ENCODE data around the gene SLC39A3. TPM values are rescaled to one million over a fixed set of nuclear protein-coding genes. Genes with fewer than 3 reads are reported as not detected.

Gene SLC39A3
- total and polyA plus RNA-seq, 2 of the 8 experiments (the other 6 are each of a cell fraction or from before 2014, with no cell fraction given): 33.0 to 52.9 TPM

DNA sequence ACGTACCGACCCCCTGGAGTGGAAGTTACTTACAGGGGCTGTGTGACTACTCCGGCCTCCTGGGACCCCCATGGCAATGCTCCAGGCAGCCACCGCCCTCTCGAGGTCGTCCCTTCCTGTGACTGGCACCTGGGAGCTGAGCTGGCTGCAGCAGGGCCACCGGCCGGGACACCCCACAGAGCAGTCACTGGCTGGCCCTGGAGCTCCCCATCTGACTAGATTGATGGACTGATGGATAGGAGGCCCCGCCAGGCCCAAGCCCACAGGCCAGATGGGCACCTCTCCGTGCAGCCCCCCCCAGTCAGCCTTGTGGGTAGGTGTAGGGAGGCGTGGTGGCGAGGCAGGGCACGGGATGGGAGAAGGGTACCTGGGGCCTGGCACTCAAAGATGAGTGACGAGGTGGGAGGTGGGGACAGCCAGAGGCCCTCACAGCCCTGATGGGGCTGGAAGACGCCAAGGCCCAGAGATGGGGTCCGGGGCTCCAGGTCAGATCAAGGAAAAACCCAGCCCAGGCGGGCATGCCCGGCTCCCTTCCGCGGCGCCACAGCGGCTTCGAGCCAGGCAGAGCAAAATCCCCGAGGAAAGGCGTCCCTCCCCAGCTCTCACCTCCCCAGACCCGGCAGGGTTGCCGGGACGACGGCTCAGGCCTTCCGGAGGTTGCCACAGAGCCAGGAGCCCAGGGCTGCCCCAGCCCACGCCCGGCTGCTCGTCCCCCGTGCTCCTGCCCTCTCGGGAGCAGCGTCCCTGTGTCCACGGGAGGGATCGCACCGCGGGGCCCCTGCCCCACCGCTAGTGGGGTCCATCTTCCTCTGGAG is 8.4 kb downstream of the SLC39A3 start (continued):
- no peak for TF ChIP-seq SP4 (IDR thresholded peaks at IDR 0.05; ENCODE audit: low read length)
- TF ChIP-seq E2F6 (IDR thresholded peaks at IDR 0.05): no peak
- TF ChIP-seq PHF8 (conservative IDR thresholded peaks at IDR 0.05; ENCODE audit: low read depth, low read length): no peak
- no peak for TF ChIP-seq FOSL1 (IDR thresholded peaks at IDR 0.05; ENCODE audit: insufficient read depth, low read depth, low read length)
- TF ChIP-seq KDM4A (IDR thresholded peaks at IDR 0.05; ENCODE audit: low read depth, low read length, severe bottlenecking): no peak

Data from H1 (cell line).